ENCODE data around the gene AP5Z1. TPM values are rescaled to one million over a fixed set of nuclear protein-coding genes. Genes with fewer than 3 reads are reported as not detected.

AP5Z1 gene
- polyA plus RNA-seq, 2 of the 4 experiments (the other 2 are of a cell fraction): 6.8 to 21.8 TPM

DNA sequence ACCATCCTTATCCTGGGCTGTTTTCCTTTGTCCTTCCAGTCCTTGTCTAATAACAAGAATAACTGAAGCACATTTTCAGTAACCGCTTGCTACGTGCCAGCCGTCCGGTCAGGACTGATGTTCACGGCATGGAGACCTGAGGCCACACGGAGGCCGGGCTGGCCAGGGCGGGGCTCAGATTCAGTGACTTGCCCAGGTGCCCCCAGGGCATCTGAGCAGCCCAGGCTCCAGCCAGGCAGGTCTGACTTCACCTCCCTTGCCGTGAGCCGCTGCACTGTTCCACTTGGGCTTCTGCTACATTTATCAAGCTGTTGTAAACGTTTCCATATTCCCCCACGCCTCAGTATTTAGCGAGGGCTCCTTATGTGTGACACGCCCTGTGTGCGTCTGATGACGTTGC, 43.6 kb upstream of the AP5Z1 start:
- ATAC-seq (no peak), FAIRE-seq (no peak), DNase-seq (ENCODE audit: low read depth in 1 of 2, low spot score in 1 of 2) (no peak)
- WGBS (ENCODE audit: missing lambda C conversion rate): 92% methylated on average over 16 of the region's 16 CpGs
- Histone ChIP-seq H3K9me3 (no peaks in the 10 kb centered on the region), H3K27ac (no peak overlapping the region), H3K4me3 (no peak overlapping the region), H3K4me2 (no peak overlapping the region), H3K4me1 (no peaks in the 10 kb centered on the region)
- no peak for TF ChIP-seq HEYL (CRISPR knock-in tag; IDR thresholded peaks at IDR 0.05)
- TF ChIP-seq, protein P1, sequence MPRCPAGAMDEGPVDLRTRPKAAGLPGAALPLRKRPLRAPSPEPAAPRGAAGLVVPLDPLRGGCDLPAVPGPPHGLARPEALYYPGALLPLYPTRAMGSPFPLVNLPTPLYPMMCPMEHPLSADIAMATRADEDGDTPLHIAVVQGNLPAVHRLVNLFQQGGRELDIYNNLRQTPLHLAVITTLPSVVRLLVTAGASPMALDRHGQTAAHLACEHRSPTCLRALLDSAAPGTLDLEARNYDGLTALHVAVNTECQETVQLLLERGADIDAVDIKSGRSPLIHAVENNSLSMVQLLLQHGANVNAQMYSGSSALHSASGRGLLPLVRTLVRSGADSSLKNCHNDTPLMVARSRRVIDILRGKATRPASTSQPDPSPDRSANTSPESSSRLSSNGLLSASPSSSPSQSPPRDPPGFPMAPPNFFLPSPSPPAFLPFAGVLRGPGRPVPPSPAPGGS (IDR thresholded peaks at IDR 0.05): no peak
- no peak for TF ChIP-seq EHMT2 (IDR thresholded peaks at IDR 0.05; ENCODE audit: low read depth)
- POLR2A ChIA-PET: no interaction called here
- CTCF ChIA-PET: no interaction called here

DNA sequence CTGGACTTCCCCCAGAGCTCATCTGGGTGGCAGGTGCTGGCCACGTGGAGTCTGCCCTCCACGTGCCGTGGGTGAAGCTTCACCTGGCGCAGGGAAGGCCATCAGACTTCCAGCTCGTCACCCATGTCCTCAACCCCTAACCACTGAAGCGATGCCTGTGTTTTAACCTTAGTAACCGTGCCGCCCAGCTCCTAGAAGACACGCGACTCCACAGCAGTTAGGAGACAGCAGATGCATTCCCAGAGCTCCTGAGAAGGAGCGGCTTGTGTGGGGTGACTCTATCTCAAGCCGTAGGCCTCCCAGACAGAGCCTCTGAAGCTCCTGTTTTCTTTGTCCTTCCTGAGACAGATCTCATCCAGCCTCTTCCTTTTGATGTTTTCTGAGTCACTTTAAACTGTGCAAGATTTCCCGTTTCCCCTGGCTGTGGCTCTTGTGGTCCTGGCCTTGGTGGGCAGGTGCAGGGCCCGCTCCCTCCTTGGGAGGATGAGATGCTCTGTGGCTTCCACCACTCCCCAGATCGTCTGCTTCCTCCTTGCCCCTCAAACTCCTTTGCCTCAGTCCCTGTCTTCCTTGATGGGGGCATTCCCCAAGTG, 41.4 kb upstream of the AP5Z1 start:
- FAIRE-seq: no peak
- no peak for DNase-seq (ENCODE audit: low read depth in 1 of 2, low spot score in 1 of 2)
- H3K4me3 ChIP-seq: no peak overlapping the region
- peak overlapping the region; percentile 21 to 99; a peak in 4 of 6 replicates for H3K27ac ChIP-seq
- TF ChIP-seq ZSCAN20 (CRISPR knock-in tag; IDR thresholded peaks at IDR 0.05) (no peak), FOXS1 (CRISPR knock-in tag; IDR thresholded peaks at IDR 0.05) (no peak), KDM1A (IDR thresholded peaks at IDR 0.05; ENCODE audit: low read depth) (no peak), EHMT2 (IDR thresholded peaks at IDR 0.05; ENCODE audit: low read depth) (no peak), CBX8 (IDR thresholded peaks at IDR 0.05) (no peak), HOXA7 (CRISPR knock-in tag; IDR thresholded peaks at IDR 0.05) (no peak), MAZ (IDR thresholded peaks at IDR 0.05; ENCODE audit: borderline replicate concordance, low read depth, low read length) (no peak), MAFK (IDR thresholded peaks at IDR 0.05; ENCODE audit: partially characterized antibody) (no peak), FOSB (CRISPR knock-in tag; IDR thresholded peaks at IDR 0.05) (no peak), JUNB (IDR thresholded peaks at IDR 0.05) (no peak)
- WGBS (ENCODE audit: missing lambda C conversion rate): 92% methylated on average over 15 of the region's 15 CpGs
- POLR2A ChIA-PET: interaction anchor here (0.9 kb wide), 1 partner anchor 10 kb away, joined by 3 read pairs; no protein-coding TSS in a partner anchor
- peaks cover 16% of the 10 kb centered on the region for H3K4me1 ChIP-seq
- H3K9me3 ChIP-seq: no peaks in the 10 kb centered on the region
- CTCF ChIA-PET: interaction anchor here (1.0 to 3.7 kb wide), 6 partner anchors 10 to 49 kb away, joined by 3 to 20 read pairs (median 4); no protein-coding TSS in a partner anchor
- no peak overlapping the region for H3K4me2 ChIP-seq
- no peak for ATAC-seq

DNA sequence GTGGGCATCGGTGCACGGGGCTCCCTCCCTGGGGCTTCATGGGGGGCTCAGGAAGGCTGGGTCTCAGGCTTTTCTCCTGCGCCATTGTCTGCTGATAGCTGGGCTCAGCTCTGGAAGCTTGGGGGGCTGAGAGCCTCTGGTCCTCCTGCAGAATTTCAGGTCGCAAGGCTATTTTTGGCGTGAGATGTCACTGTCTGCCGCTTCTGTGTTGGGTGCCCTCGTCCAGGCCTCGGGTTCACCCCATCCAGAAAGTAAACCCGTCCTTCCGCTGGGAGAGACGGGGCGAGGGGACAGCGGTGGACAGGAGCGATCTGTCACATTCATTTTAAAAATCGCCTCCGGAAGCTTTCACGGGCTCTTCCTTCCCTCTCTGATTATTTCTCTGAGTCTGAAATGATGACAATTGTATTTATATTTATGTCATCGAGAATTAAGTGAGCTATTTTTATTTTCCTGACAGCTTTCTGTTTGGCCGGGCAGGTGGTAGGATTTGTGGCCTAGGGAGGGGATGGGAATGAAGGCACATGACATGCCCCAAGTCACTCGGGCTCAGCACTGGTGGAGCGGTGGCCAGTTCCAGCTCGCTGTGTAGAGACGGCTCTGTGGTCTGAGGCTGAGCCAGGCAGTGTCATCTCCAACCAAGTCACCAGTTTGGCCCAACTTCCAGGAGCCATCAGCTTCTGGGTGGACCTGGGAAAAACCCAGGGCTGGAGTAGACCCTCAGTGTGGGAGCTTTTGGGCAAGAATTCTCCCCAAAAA, 40.7 kb upstream of the AP5Z1 start:
- H3K4me1 ChIP-seq: peaks cover 23% of the 10 kb centered on the region
- no peak overlapping the region for H3K4me2 ChIP-seq
- WGBS (ENCODE audit: missing lambda C conversion rate): 90% methylated on average over 21 of the region's 23 CpGs
- no peaks in the 10 kb centered on the region for H3K9me3 ChIP-seq
- no peak overlapping the region for H3K4me3 ChIP-seq
- FAIRE-seq (no peak), ATAC-seq (no peak), DNase-seq (ENCODE audit: low read depth in 1 of 2, low spot score in 1 of 2) (no peak)
- POLR2A ChIA-PET: no interaction called here
- H3K27ac ChIP-seq: peak overlapping the region; percentile 21 to 99; a peak in 4 of 6 replicates
- TF ChIP-seq HEYL (CRISPR knock-in tag; IDR thresholded peaks at IDR 0.05) (no peak), POLR2AphosphoS2 (conservative IDR thresholded peaks at IDR 0.05; ENCODE audit: low read length) (no peak), TFCP2L1 (CRISPR knock-in tag; IDR thresholded peaks at IDR 0.05) (no peak), EP300 (IDR thresholded peaks at IDR 0.05) (no peak), EHF (CRISPR knock-in tag; IDR thresholded peaks at IDR 0.05) (no peak), RNF2 (IDR thresholded peaks at IDR 0.05; ENCODE audit: borderline replicate concordance, low read depth) (no peak), POLR2A (IDR thresholded peaks at IDR 0.05; ENCODE audit: low read length) (no peak), GATA3 (IDR thresholded peaks at IDR 0.05; ENCODE audit: borderline replicate concordance) (no peak), RAD21 (conservative IDR thresholded peaks at IDR 0.05 in 1 of 2, IDR thresholded peaks at IDR 0.05 in 1 of 2) (no peak), CBX8 (IDR thresholded peaks at IDR 0.05) (no peak), CHD2 (IDR thresholded peaks at IDR 0.05; ENCODE audit: low read length, partially characterized antibody) (no peak), NPAS2 (CRISPR knock-in tag; IDR thresholded peaks at IDR 0.05; ENCODE audit: borderline replicate concordance) (no peak), HOXB13 (CRISPR knock-in tag; IDR thresholded peaks at IDR 0.05; ENCODE audit: low read depth) (no peak)
- TF ChIP-seq, protein P1 (IDR thresholded peaks at IDR 0.05): no peak
- TF ChIP-seq, protein P2, sequence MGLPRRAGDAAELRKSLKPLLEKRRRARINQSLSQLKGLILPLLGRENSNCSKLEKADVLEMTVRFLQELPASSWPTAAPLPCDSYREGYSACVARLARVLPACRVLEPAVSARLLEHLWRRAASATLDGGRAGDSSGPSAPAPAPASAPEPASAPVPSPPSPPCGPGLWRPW (IDR thresholded peaks at IDR 0.05): no peak
- CTCF ChIA-PET: interaction anchor here (0.5 to 3.7 kb wide), 9 partner anchors 8 to 481 kb away, joined by 3 to 20 read pairs (median 5); no protein-coding TSS in a partner anchor
